ENCODE results near the gene TLR7.

DNA sequence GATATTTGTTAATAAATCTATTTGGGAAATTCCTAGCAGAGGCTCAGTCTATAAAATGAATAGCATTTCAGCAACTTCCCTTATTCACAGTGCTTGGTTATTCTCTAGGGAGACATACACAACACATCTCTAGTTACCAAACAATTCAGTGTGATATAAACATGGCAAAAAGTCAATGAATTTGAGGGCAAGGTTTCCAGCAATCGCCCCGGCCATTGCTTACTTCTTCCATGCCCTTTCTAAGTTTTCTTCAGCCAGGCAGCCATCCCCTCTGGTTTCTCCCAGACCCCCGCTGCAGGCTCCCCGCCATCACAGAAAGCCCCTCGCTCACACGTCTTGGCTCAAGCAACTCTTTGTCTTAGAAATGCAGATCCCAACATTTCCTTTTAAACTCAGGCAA is 4.4 kb downstream of the TLR7 start:
- TF ChIP-seq POLR2A (IDR thresholded peaks at IDR 0.05; ENCODE audit: low read length) (no peak), GATA1 (IDR thresholded peaks at IDR 0.05; ENCODE audit: low read depth, low read length) (no peak)

All from erythroblast (primary cell).